Smooth muscle cell of the brain vasculature (primary cell): ENCODE data around the gene TEPSIN.
"Not testable (repeated sequence)": the region's sequence is repeated elsewhere in the genome, so short reads cannot be mapped to it uniquely, and the experiment has no call there.

Source experiments
- DNase-seq: peaks from one replicate; pipeline ENCODE4 v3.0.0-alpha.2; 2012; ENCODE audit warnings: low read depth, low spot score

Gene TEPSIN

GRCh38 chr17:81235822-81236740 lies 2.8 kb downstream of the TEPSIN start:
- no peak for DNase-seq

- no peak for DNase-seq
Measured at GRCh38 chr17:81234940-81235821, 3.7 kb downstream of the TEPSIN start.

GRCh38 chr17:81234506-81234855 lies 4.4 kb downstream of the TEPSIN start:
- DNase-seq, result no peak

DNA sequence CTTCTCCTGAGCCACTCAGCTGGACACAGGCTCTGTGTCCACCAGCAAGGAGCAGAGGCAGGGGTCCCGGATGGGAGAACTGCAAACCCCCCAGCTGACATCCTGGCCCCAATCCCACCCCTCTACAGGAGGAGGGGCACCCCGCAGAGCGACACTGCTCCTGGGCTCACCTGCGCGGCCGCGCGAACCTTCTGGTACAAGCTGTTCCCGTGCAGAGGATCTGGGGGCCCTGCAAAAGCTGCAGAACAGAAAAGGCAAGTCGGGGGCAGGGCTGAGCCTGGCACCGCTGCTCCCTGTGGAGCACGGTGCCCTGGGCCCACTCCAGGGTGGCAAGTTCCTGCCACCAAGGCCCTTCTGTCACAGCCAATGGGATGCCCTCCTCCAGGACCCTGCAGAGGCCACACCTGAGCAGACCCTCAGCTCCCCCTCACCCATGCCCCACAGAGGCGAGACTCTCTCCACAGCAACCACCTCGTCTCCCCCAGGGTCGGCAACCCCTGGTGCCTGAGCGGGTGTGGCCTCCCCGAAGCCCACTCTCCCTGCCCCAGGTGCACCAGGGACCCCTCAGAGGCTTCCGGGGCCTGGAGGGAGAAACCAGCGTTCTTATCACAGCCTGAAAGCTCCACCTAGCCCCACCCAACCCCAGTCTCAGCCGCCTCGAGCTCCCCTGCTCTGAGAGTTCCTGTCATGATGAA lies 4.9 kb downstream of the TEPSIN start:
- DNase-seq, result no peak

- no peak for DNase-seq
Measured at GRCh38 chr17:81233316-81233715, 5.5 kb downstream of the TEPSIN start.

- no peak for DNase-seq
Measured at GRCh38 chr17:81232616-81233241, 6.1 kb downstream of the TEPSIN start.

DNA sequence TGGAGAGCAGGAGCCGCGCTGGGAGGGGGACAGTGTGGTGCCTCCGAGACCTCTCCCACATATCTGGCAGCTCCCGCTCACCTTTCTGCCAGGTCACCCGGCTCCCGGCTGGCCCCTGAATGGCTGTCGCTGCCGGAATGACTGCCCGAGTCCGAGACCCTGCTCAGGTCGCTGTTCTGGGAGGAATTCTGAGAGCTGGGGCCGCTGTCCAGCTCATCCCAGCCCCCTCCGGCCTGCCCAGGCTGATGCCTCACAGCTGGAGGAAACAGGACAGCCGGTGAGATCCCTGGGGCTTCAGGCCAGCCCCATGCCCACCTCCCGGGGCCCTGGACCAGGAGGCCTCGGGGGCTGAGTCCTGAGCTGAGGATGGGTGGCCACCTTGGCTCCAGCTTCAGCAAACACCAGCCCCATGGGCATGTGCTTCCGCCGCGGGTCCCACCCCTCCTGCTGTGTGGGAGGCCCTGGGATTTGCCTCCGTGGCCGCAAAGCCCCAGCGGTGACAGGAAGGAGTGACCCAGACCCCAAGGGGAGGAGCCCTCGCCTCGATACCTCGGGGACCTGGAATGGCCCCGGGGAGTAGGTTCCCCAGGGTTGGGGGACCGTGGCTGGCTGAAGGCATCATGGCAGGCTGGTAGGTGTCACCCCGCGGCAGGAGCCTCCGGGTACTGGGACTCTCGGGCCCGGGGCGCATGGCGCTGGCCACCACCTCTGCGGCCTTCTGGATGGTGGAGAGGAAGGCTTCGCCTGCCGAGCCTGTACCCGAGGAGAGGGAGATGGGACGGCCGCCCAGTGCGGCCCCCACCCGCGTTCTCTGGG lies 6.9 kb downstream of the TEPSIN start:
- no peak for DNase-seq

DNA sequence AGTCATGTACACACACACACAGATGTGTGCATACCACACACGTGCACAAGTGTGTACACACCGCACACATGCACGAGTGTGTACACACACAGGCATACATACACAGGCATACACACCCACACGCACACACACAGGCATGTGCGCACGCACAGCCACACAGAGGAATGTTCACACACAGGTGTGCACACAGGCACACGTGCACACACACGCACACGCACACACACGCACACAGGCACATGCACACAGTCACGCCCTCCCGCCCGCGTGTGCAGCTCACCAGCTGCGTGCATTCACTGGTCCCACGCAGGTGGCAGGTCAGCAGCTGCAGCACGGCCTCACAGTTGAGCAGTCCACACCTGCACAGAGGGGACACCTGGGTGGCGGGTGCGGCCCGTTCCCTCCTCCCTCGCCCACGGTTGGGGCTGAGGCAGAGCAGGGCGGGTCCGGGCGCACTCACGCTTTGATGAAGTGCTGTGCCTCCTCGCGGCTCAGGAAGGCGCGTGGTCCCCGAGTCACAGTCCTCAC lies 7.7 kb downstream of the TEPSIN start:
- no peak for DNase-seq

- DNase-seq, result no peak
Measured at GRCh38 chr17:81230043-81230820, 8.6 kb downstream of the TEPSIN start.

GRCh38 chr17:81229666-81229920 lies 9.3 kb downstream of the TEPSIN start:
- no peak for DNase-seq

DNA sequence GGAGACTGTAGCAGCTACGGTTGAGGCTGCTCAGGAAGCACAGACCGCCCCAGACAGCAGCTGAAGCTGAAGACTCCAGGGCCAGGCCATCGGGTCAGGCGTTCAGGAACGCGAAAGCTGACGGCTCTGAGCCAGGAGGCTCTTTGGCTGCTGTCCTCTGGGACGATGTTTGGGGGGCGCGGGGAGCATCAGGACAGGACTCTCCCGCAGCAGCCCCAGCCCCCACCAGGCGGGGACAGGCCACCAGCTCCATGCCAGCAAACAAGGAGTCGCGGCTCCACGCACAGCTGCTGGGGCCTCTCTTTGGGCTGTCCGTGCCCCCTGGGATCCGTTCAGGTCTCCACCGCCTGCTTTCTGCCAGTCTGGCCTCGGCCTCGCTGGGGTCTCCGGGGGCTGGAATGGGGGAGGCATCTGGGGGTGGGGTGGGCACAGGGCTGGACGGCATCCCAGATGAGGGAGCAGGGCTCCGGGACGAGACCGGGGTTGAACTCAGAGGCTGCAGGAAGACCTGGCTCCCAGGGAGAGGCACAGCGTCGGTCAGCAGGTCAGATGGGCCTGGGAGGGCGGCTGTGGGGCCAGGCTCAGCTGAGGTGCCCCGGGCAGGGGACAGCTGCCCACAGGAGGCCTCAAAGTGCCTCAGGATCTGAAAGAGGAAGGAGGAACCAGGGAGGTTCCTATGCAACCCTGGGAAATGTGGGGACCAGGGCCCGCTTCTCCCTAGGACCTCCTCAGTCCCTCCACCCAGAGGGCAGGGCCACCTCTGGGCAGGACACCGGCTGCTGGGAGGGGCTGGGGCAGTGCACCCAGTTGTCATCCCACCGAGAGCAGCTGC lies 9.8 kb downstream of the TEPSIN start:
- no peak for DNase-seq

DNA sequence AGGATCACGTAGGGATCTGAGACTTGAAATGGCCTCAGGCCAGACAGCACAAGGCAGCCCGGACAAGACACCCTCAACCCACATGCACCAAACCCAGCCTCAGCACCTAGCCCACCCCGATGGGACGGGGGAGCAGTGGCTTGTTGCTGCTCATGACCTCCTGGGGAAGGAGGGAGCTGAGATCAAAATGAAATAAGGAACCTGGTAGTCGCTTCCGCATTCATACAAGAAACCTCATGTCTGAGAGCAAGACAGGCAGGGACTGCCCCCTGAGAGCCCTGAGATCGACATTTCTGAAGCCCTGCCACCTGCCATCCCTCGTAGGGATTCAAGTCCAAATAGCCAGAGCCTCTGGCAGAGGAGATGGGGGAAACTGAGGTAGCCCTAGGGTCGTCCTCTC lies 10.4 kb downstream of the TEPSIN start:
- no peak for DNase-seq

- DNase-seq, result not testable (repeated sequence)
Measured at GRCh38 chr17:81227630-81228029, 11.2 kb downstream of the TEPSIN start.

GRCh38 chr17:81223762-81224130 lies 15.1 kb downstream of the TEPSIN start:
- no peak for DNase-seq

GRCh38 chr17:81222906-81223761 lies 15.7 kb downstream of the TEPSIN start, which contains the start of gene CEP131:
Gene CEP131 (minus strand): TSS chr17:81222965. CDS start chr17:81220056, 2,909 bp downstream.
- DNase-seq, result peak; percentile 96

DNA sequence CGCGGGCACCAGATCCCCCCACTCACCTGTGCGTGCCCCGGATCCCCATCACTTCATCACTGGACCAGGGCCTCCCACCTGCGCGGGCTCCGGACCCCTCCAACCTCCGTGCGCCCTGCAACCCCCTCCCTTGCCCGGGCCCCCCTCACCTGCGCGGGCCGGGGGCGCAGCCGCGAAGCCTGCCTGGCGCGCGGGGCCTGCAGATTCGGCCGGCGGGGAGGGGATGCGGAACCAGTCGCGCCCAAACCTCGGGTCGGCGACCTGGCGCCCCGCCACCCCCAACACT lies 16.3 kb downstream of the TEPSIN start:
- DNase-seq, result no peak

DNA sequence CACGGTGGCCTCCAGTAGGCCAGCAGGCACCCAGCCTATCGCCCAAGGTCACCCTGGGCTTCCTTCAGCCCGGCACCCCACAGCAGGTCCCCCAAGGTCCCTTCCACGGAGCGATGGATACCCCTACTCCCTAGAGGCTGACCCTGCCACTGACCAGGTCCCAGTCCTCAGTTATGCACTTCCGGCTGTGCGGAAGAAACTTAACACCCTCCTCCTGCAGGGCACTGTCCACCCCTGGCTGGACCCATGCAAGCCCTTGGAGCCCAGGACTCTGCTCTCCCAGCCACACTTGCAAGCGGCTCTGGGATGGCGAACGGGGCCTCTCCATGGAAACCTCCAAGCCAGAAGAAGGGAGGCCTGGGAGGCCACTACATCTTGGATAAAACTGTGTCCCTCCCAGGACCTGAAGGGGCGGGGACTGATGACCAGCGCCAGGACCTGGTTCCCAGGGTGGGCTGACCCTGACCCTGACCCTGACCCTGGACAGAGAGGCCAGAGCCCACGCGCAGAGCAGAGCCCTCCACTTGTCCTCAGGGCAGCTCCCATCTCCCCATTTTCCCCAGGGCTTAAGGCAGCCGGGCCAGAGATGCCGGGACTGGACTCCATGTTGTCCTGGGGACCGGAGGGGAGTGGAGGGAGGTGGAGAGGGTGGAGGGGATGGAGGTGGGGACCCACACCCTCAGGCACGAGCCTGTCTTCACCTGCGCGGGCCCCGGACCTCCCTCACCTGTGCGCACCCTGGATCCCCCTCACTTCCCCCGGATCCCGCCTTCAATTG lies 16.8 kb downstream of the TEPSIN start:
- DNase-seq, result no peak
